ENCODE results near the gene SRSF3. TPM values are rescaled to one million over a fixed set of nuclear protein-coding genes. Genes with fewer than 3 reads are reported as not detected.

Gene SRSF3
- total and polyA plus RNA-seq, 9 of the 15 experiments (the other 6 are each of a cell fraction or from before 2014, with no cell fraction given), result 337 to 1,200 (median 518) TPM

GRCh38 chr6:36546920-36547645 is 47.1 kb upstream of the SRSF3 start, which contains the start of gene STK38 (continued):
- TF ChIP-seq ZBTB5 (IDR thresholded peaks at IDR 0.05), result no peak
- peak in 1 of 2 experiments; percentile 83; a peak in 2 of 4 replicates for TF ChIP-seq HDAC1 (IDR thresholded peaks at IDR 0.05)
- TF ChIP-seq ZNF778 (CRISPR knock-in tag; IDR thresholded peaks at IDR 0.05), result no peak
- TF ChIP-seq ELF4 (CRISPR knock-in tag; IDR thresholded peaks at IDR 0.05), result peak; percentile 74
- no peak for TF ChIP-seq MCM7 (IDR thresholded peaks at IDR 0.05)
- TF ChIP-seq ZNF551 (CRISPR knock-in tag; IDR thresholded peaks at IDR 0.05), result no peak
- TF ChIP-seq TEAD2 (tag; IDR thresholded peaks at IDR 0.05), result no peak
- TF ChIP-seq DEAF1 (CRISPR knock-in tag; IDR thresholded peaks at IDR 0.05), result no peak
- TF ChIP-seq ZC3H11A (IDR thresholded peaks at IDR 0.05; ENCODE audit: low read depth, low read length), result no peak
- no peak for TF ChIP-seq ESRRA (IDR thresholded peaks at IDR 0.05; ENCODE audit: borderline replicate concordance, low read depth)
- peak; percentile 86; the same call in 1 of the 2 replicates for TF ChIP-seq HLTF (IDR thresholded peaks at IDR 0.05)
- peak; percentile 1 to 16; a peak in 1 of 4 replicates for TF ChIP-seq RAD21 (CRISPR knock-in tag; conservative IDR thresholded peaks at IDR 0.05 in 1 of 2, IDR thresholded peaks at IDR 0.05 in 1 of 2)
- TF ChIP-seq MTF1 (CRISPR knock-in tag; IDR thresholded peaks at IDR 0.05; ENCODE audit: borderline replicate concordance), result no peak
- no peak for TF ChIP-seq MEF2D (tag; conservative IDR thresholded peaks at IDR 0.05; ENCODE audit: low read depth)
- TF ChIP-seq SP1 (CRISPR knock-in tag; IDR thresholded peaks at IDR 0.05), result no peak; the same call in 1 of the 2 replicates
- TF ChIP-seq E2F6 (IDR thresholded peaks at IDR 0.05; ENCODE audit: borderline replicate concordance in 1 of 2, extremely low read depth in 1 of 2, insufficient read depth in 1 of 2, insufficient read length in 1 of 2, low read depth in 1 of 2, low read length in 1 of 2, poor library complexity in 1 of 2, severe bottlenecking in 1 of 2), result peak; percentile 42 to 78
- no peak for TF ChIP-seq ZNF408 (CRISPR knock-in tag; IDR thresholded peaks at IDR 0.05; ENCODE audit: low read depth)
- no peak for TF ChIP-seq SMC3 (conservative IDR thresholded peaks at IDR 0.05; ENCODE audit: insufficient read depth, low read depth, low read length)
- TF ChIP-seq ZNF280A (IDR thresholded peaks at IDR 0.05; ENCODE audit: low read depth, partially characterized antibody), result no peak
- TF ChIP-seq ARHGAP35 (IDR thresholded peaks at IDR 0.05; ENCODE audit: partially characterized antibody), result peak; percentile 70
- TF ChIP-seq ZNF586 (CRISPR knock-in tag; conservative IDR thresholded peaks at IDR 0.05), result no peak
- no peak for TF ChIP-seq DACH1 (IDR thresholded peaks at IDR 0.05; ENCODE audit: partially characterized antibody)
